ENCODE measurements around the gene LRRC17. TPM values are rescaled to one million over a fixed set of nuclear protein-coding genes. Genes with fewer than 3 reads are reported as not detected.

The LRRC17 gene
- polyA plus RNA-seq, 3 donors = 0.04 TPM; not detected in 2

DNA sequence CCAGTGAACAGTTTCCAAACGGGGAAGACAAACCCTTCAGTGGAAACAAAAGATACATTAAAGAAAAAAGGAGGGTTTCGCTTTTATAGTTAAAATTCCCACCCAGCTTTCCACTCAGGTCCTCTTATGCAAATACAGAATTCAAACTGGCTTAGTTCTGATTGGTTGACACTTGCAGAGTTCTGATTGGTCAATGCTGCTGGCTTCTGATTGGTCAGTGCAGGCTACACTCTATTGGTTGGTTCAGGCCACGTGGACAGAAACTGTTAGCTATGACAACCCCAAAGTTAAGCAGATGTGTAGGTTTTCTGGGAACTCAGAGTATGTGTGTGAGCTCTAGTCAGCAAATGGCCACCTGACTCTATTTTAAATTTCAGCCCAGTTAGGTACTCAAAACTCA, 81.8 kb downstream of the LRRC17 start:
- DNase-seq = no peak
- no peak overlapping the region for H3K27ac ChIP-seq (ENCODE audit: low read depth in 1 of 2, low read length in 2 of 2)
- Mint-ChIP-seq H3K27ac (no peak overlapping the region), H3K4me3 (no peak overlapping the region), H3K36me3 (no peaks in the 10 kb centered on the region), H3K27me3 (ENCODE audit: low read depth in 3 of 3) (no peaks in the 10 kb centered on the region), H3K4me1 (peaks cover 10% of the 10 kb centered on the region), H3K9me3 (peaks cover 0 to 4% (median 0%) of the 10 kb centered on the region in 7 donors)
- intact Hi-C loops (cut with micrococcal nuclease) = no loop called here
- H3K4me3 ChIP-seq (replicated peaks in 1 of 3; ENCODE audit: low read depth in 2 of 3, low read length in 3 of 3) = no peak overlapping the region
- no peak overlapping the region for H2AFZ ChIP-seq (ENCODE audit: insufficient read depth, low read depth, low read length, poor library complexity, severe bottlenecking)
- H3K4me2 ChIP-seq (replicated peaks; ENCODE audit: extremely low read depth, low read length, poor library complexity, severe bottlenecking) = no peak overlapping the region
- H3K27me3 ChIP-seq (ENCODE audit: control insufficient read depth in 2 of 2, insufficient read depth in 2 of 2, low read length in 2 of 2) = no peaks in the 10 kb centered on the region
- H3K9ac ChIP-seq (ENCODE audit: insufficient read depth, low read length, poor library complexity, severe bottlenecking) = no peak overlapping the region
- H3K4me1 ChIP-seq (ENCODE audit: control insufficient read depth in 1 of 2, insufficient read depth in 2 of 2, low read length in 2 of 2) = peaks cover 38 to 41% of the 10 kb centered on the region in 2 donors
- no peaks in the 10 kb centered on the region for H4K20me1 ChIP-seq (ENCODE audit: insufficient read depth, low read length)
- TF ChIP-seq, protein P1, sequence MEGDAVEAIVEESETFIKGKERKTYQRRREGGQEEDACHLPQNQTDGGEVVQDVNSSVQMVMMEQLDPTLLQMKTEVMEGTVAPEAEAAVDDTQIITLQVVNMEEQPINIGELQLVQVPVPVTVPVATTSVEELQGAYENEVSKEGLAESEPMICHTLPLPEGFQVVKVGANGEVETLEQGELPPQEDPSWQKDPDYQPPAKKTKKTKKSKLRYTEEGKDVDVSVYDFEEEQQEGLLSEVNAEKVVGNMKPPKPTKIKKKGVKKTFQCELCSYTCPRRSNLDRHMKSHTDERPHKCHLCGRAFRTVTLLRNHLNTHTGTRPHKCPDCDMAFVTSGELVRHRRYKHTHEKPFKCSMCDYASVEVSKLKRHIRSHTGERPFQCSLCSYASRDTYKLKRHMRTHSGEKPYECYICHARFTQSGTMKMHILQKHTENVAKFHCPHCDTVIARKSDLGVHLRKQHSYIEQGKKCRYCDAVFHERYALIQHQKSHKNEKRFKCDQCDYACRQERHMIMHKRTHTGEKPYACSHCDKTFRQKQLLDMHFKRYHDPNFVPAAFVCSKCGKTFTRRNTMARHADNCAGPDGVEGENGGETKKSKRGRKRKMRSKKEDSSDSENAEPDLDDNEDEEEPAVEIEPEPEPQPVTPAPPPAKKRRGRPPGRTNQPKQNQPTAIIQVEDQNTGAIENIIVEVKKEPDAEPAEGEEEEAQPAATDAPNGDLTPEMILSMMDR (IDR thresholded peaks at IDR 0.05) = no peak
- H3K9me3 ChIP-seq (replicated peaks in 1 of 2; ENCODE audit: control insufficient read depth in 1 of 2, insufficient read depth in 1 of 2, low read length in 2 of 2) = no peaks in the 10 kb centered on the region
- H3K36me3 ChIP-seq (replicated peaks in 1 of 2; ENCODE audit: control insufficient read depth in 1 of 2, insufficient read depth in 2 of 2, low read length in 2 of 2) = no peaks in the 10 kb centered on the region
- H3K79me2 ChIP-seq (ENCODE audit: insufficient read depth, low read length) = no peaks in the 10 kb centered on the region
- 100% methylated on average over 1 of the region's 3 CpGs for WGBS (ENCODE audit: insufficient coverage)

Other genes starting within 250 kb of the LRRC17 start
- gene POLR2J2, start 241.3 kb upstream of the LRRC17 start, polyA plus RNA-seq = 1 to 10 TPM; 1.1 to 5.5 (median 1.2) TPM
- 1 to 10 TPM; 2.5 to 6.8 (median 4.8) TPM for gene FAM185A, start 164.0 kb upstream of the LRRC17 start, polyA plus RNA-seq
- under 1 TPM in 1 of 3 donors, not detected in 2; 0.05 TPM for gene FBXL13, start 161.8 kb downstream of the LRRC17 start, polyA plus RNA-seq
- gene ARMC10, start 162.1 kb downstream of the LRRC17 start, polyA plus RNA-seq = 10 to 100 TPM; 15.4 to 60.1 (median 55.1) TPM
- 1 to 10 TPM; 1.1 to 2.2 (median 1.6) TPM for gene NAPEPLD, start 236.1 kb downstream of the LRRC17 start, polyA plus RNA-seq

Data from CD14-positive monocyte (primary cell).